HG02642 (cell line): ENCODE data around the gene TIMM22.

Experiments used
- ATAC-seq: cut with Tn5 transposase; IDR thresholded peaks from one replicate; pipeline ENCODE4 v1.9.1; 2021; ENCODE audit warnings: mild to moderate bottlenecking; ENCODE audit not compliant: unreplicated experiment, poor library complexity

The TIMM22 gene

GRCh38 chr17:1050996-1051925 is 54.3 kb downstream of the TIMM22 start:
- no peak for ATAC-seq
